GM19035 (cell line): ENCODE results near the gene ARHGEF4.
"Not testable (repeated sequence)": the region's sequence is repeated elsewhere in the genome, so short reads cannot be mapped to it uniquely, and the experiment has no call there.

ENCODE experiments used
- ATAC-seq: cut with Tn5 transposase; IDR thresholded peaks from one replicate; pipeline ENCODE4 v1.9.1; 2021; ENCODE audit not compliant: unreplicated experiment

ARHGEF4 gene

GRCh38 chr2:130966149-130966774, 129.5 kb downstream of the ARHGEF4 start:
- ATAC-seq = no peak

DNA sequence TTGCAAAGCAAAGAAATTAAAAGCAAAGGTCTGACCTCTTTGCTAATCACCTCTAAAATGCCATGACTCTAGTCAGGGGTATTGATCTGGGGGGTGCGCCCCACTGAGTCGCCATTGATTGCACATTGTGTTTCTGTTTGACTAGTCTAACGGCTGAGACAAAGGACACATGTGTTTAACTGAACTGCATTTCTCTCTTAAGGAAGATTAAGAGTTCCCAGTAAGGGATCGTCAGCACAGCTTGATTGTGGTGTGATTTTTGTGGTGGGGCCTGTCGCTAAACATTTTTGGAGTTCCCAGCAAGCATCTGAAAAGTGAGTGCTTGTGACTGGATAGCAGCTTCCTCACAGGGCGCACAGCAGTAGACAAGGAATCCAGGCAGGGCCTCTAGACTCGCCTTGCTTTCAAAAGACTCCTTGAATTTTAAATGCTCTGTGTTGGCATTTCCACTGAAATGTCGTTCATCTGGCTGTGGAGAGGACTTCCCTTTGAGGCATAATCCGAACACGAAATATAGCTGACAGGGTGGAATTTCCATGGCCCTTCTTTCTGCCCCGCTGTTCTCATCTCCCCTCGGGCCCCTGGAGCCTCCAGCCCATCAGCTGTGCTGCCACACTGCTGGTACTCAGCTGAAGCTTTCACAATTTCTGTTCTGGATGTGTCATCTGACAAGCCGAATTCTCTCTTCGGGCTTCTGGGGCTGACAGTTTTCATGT, 130.2 kb downstream of the ARHGEF4 start:
- no peak for ATAC-seq

DNA sequence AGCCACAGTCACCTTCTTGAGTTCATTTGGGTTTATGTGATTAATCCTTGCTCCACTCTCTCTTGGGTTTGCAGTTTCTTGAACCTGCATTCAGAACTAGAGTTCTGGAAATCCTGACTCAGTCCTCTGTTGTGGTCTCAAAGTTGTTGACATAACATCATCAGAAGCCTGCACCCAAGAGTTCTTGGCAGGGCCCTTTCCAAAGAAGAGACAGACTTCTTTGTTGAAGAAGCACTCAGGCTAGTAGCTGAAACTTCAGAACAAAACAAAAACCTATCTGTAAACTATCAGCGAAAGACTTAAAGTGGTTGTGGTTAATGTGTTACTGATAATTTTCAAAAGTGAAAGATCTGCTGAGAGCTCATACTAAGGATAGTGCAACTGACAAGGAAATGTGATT, 135.7 kb downstream of the ARHGEF4 start:
- ATAC-seq = peak; percentile 75

- ATAC-seq = no peak
Observed at GRCh38 chr2:130975729-130976128, 139.0 kb downstream of the ARHGEF4 start.

DNA sequence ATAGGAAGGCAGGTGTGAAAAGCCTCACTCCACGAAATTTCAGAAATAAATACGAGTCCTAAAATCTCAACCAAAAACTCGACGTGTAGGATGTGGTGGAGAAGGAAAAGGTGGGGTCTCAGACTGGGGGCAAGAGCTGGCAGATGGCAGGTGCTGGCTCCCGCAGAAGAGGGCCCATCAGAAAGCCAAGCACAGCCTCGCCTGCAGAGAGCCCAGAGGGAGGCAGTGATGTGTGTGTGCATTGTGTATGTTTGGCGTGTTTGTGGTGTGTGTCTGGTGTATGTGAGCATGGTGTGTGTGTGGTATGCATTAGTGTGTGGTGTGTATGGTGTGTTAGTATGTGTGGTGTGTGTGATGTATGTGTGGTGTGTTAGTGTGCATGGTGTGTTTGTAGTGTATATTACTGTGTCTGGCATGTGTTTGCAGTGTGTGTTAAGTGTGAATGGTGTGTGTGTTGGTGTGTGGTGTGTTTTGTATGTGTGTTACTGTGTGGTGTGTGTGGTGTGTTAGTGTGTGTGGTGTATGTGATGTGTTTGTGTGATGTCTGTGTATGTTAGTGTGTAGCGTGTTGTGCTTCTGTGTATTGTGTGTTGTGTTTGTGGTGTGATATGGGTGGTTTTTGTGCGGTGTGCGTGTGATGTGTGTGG, 140.0 kb downstream of the ARHGEF4 start:
- ATAC-seq = no peak

DNA sequence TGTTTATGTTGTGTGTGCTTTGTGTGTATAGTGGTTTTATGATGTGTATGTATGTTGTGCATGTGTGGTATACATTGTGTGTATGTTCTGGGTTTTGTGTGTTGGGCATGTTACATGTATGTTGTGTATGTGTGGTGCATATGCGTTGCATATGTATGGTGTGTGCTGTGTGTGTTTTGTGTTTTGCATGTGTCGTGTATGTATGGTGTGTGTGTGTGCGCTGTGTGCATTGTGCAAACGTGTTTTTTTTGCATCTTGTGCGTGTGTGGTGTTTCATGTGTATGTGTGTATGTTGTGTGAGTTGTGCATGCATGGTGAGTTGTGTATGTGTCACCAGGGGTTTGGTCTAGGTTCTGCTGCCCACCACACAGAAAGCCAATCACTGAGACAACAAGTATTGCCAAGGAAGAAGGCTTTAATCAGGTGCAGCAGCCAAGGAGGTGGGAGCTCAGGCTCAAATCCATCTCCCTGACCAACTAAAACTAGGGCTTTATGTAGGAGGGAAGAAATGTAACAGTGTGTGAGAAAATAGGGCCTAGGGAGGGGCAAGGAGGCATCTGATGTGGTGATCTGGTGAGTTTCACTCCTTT, 140.8 kb downstream of the ARHGEF4 start:
- no peak for ATAC-seq

- ATAC-seq = no peak
Observed at GRCh38 chr2:130981667-130982066, 145.0 kb downstream of the ARHGEF4 start.

- ATAC-seq = no peak
Observed at GRCh38 chr2:130985206-130985780, 148.6 kb downstream of the ARHGEF4 start.

GRCh38 chr2:130985831-130986649, 149.3 kb downstream of the ARHGEF4 start:
- no peak for ATAC-seq

DNA sequence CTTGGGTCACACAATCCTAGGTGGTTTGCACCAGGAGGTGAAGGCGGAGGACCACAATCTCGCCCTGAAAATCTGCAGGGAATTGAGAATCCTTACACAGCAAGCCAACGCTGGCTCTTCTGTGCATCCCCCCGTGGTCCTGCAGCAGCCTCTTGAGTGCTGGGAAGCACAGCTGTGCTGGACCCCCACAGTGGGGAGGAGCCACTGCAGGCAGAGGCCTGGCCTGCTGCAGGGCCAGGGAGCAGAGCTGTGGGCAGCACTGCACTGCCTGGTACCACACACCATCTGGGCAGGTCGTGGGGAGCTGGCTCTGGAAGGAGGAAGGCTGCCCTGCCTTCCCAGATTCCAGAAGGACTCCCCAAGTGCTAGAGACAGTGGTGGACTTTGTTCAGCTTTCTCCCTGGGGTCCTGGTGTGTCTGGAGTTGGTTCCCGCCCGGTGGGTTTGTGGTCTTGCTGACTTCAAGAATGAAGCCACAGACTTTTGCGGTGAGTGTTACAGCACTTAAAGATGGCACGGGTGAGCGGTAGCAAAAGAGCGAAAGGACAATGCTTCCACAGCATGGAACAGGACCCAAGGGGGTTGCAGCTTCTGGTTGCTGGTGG, 150.3 kb downstream of the ARHGEF4 start:
- ATAC-seq = no peak

- ATAC-seq = no peak
Observed at GRCh38 chr2:130987519-130988425, 151.1 kb downstream of the ARHGEF4 start.

DNA sequence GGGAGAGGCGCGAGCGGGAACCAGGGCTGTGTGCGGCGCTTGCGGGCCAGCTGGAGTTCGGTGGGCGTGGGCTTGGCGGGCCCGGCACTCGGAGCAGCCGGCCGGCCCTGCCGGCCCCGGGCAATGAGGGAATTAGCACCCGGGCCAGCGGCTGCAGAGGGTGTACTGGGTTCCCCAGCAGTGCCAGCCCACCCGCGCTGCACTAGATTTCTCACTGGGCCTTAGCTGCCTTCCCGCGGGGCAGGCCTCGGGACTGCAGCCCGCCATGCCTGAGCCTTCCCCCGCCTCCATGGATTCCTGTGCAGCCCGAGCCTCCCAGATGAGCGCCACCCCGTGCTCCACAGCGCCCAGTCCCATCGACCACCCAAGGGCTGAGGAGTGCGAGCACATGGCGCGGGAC, 154.7 kb downstream of the ARHGEF4 start:
- ATAC-seq = not testable (repeated sequence)

- ATAC-seq = not testable (repeated sequence)
Observed at GRCh38 chr2:130992003-130992402, 155.3 kb downstream of the ARHGEF4 start.

DNA sequence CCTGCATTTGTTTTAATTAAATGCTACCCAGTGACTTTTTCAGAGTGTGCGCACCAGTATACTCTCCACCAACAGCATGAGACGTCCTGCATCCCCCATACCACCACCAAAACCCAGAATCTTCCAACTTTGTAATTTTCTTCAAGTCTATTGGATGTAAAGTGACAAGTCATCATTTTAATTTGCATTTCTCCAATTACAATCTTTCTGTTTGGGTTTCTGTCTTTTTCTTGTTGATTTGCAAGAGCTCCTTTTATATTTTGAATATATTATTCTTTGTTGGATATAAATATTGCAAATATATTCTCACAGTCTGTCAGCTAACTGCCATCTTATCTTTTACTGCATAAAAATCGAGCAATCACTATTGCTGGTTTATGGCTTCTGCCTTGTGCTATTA, 160.0 kb downstream of the ARHGEF4 start:
- ATAC-seq = no peak

GRCh38 chr2:130997198-130997597, 160.5 kb downstream of the ARHGEF4 start:
- ATAC-seq = no peak

DNA sequence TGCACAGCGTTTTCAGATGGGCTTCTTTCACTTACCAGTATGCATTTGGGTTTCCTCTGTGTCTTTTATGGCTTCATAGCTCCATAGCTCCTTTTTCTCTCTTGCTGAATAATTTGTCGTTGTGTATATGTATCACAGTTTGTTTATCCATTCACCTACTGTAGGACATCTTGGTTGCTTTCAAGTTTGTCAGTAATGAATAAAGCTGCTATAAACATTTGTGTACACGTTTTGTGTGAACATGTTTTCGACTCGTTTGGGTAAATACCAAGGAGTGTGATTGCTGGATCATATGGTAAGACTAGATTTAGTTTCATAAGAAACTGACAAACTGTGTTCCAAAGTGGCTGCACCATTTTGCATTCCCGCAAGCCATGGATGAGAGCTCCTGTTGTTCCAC, 161.8 kb downstream of the ARHGEF4 start:
- ATAC-seq = no peak

- ATAC-seq = no peak
Observed at GRCh38 chr2:131004446-131005209, 167.9 kb downstream of the ARHGEF4 start.

- no peak for ATAC-seq
Observed at GRCh38 chr2:131005216-131005935, 168.7 kb downstream of the ARHGEF4 start.
